ENCODE results near the gene TFF2.

Gene TFF2

GRCh38 chr21:42362700-42363099 lies 11.9 kb upstream of the TFF2 start:
- no peak for DNase-seq (ENCODE audit: low read depth)
- no peak overlapping the region for H3K4me3 ChIP-seq (ENCODE audit: control insufficient read depth, low read depth, low read length)
- TF ChIP-seq CTCF (IDR thresholded peaks at IDR 0.05; ENCODE audit: control insufficient read depth, insufficient read depth, low read depth, low read length, missing control alignments) = no peak

DNA sequence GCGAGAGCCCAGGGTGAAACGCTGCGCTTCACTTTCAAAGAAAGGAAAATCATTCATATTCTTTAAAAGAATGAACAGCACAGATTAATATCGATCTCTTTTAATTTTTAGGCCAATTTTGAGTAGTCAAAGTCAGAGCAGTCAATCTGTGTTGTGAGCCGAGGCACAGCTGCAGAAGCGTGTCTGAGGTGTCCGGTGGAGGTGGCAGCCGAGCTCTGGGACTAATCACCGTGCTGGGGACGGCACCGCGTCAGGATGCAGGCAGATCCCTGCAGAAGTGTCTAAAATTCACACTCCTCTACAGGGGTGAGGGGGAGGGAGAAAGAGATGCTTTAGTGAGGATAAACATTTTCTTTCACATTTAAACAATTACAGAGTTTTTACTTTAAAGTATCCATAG lies 11.4 kb upstream of the TFF2 start:
- no peak for TF ChIP-seq CTCF (IDR thresholded peaks at IDR 0.05; ENCODE audit: control insufficient read depth, insufficient read depth, low read depth, low read length, missing control alignments)
- H3K4me3 ChIP-seq (ENCODE audit: control insufficient read depth, low read depth, low read length) = no peak overlapping the region
- DNase-seq (ENCODE audit: low read depth) = no peak

DNA sequence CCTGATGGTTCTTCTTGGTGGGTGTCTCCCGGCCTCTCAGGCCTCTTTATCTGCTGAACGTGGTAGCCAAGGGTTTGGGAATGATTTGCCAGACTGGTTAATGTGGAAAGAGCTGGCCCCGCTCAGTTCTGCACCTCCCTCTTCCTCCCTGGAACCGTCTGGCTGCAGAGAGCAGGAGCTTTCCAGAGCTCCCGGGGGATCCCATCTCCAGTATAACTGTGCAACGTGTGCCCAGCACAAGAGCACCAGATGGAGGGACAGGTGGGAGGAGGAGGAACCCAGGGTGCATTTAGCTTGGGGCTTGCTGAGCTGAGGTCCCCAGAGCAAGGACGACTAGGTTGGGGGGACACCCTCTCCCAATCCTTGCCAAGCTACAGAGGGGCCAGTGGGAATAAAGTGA lies 10.5 kb upstream of the TFF2 start:
- TF ChIP-seq CTCF (IDR thresholded peaks at IDR 0.05; ENCODE audit: control insufficient read depth, insufficient read depth, low read depth, low read length, missing control alignments) = no peak
- no peak overlapping the region for H3K4me3 ChIP-seq (ENCODE audit: control insufficient read depth, low read depth, low read length)
- no peak for DNase-seq (ENCODE audit: low read depth)

- no peak overlapping the region for H3K4me3 ChIP-seq (ENCODE audit: control insufficient read depth, low read depth, low read length)
- TF ChIP-seq CTCF (IDR thresholded peaks at IDR 0.05; ENCODE audit: control insufficient read depth, insufficient read depth, low read depth, low read length, missing control alignments) = no peak
- DNase-seq (ENCODE audit: low read depth) = no peak
These were observed 9.5 kb upstream of the TFF2 start for GRCh38 chr21:42360317-42360716.

DNA sequence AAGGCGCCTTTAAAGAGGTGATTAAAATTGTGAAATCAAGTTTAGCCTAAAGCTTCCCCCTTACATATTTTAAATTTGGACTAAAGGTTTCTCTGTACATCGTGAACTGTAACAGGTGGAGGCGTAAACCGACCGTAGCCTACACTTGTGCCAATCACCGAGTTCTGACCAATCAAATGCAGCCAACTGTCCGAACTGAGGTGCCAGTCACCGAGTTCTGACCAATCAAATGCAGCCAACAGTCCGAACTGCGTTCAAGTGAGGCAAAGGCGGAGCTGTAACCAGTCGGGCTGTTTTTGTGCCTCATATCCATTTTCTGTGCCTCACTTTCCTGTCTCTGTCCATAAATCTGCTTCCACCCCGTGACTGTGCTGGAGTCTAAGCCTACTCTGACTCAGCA lies 8.1 kb upstream of the TFF2 start:
- no peak for DNase-seq (ENCODE audit: low read depth)
- no peak overlapping the region for H3K4me3 ChIP-seq (ENCODE audit: control insufficient read depth, low read depth, low read length)
- no peak for TF ChIP-seq CTCF (IDR thresholded peaks at IDR 0.05; ENCODE audit: control insufficient read depth, insufficient read depth, low read depth, low read length, missing control alignments)

DNA sequence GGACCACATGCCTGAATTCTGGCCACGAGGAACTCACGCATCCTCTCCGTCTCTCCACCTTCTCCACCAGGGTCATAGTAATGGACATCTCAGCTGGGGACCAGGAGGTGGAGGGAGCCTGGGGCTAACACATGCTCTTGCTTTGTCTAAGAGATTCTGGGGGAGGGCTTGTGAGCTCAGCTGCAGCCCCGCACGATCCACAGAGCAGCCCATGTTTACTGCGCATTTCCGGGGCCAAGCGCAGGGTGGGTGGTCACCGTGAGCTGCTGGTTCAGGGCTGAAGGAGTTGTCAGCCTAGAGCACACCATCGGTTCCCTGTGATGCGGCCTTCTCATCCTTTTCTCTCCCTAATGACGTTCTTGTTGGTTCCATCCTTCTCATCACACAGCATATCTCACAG lies 7.5 kb upstream of the TFF2 start:
- no peak for TF ChIP-seq CTCF (IDR thresholded peaks at IDR 0.05; ENCODE audit: control insufficient read depth, insufficient read depth, low read depth, low read length, missing control alignments)
- H3K4me3 ChIP-seq (ENCODE audit: control insufficient read depth, low read depth, low read length) = no peak overlapping the region
- DNase-seq (ENCODE audit: low read depth) = no peak

GRCh38 chr21:42357307-42357706 lies 6.5 kb upstream of the TFF2 start:
- TF ChIP-seq CTCF (IDR thresholded peaks at IDR 0.05; ENCODE audit: control insufficient read depth, insufficient read depth, low read depth, low read length, missing control alignments) = no peak
- no peak for DNase-seq (ENCODE audit: low read depth)
- H3K4me3 ChIP-seq (ENCODE audit: control insufficient read depth, low read depth, low read length) = no peak overlapping the region
